Measurements from ENCODE around the gene FILIP1.

Gene FILIP1

GRCh38 chr6:75384116-75384515 lies 109.5 kb downstream of the FILIP1 start:
- no peak for DNase-seq
- H3K36me3 ChIP-seq = no peaks in the 10 kb centered on the region
- no peak overlapping the region for H3K27ac ChIP-seq
- H3K4me3 ChIP-seq (ENCODE audit: low read depth, low read length) = no peak overlapping the region
- H3K27me3 ChIP-seq (ENCODE audit: insufficient read depth, low read depth, severe bottlenecking) = no peaks in the 10 kb centered on the region
- no peaks in the 10 kb centered on the region for H3K9me3 ChIP-seq (ENCODE audit: severe bottlenecking)
- TF ChIP-seq CTCF (IDR thresholded peaks at IDR 0.05; ENCODE audit: low read depth, low read length) = no peak

- no peak for DNase-seq
- Histone ChIP-seq H3K4me3 (ENCODE audit: low read depth, low read length) (no peak overlapping the region), H3K27ac (no peak overlapping the region), H3K36me3 (no peaks in the 10 kb centered on the region), H3K9me3 (ENCODE audit: severe bottlenecking) (no peaks in the 10 kb centered on the region), H3K27me3 (ENCODE audit: insufficient read depth, low read depth, severe bottlenecking) (no peaks in the 10 kb centered on the region)
- no peak for TF ChIP-seq CTCF (IDR thresholded peaks at IDR 0.05; ENCODE audit: low read depth, low read length)
These were observed 111.0 kb downstream of the FILIP1 start for GRCh38 chr6:75382634-75382900.

- Histone ChIP-seq H3K27me3 (ENCODE audit: insufficient read depth, low read depth, severe bottlenecking) (no peaks in the 10 kb centered on the region), H3K9me3 (ENCODE audit: severe bottlenecking) (no peaks in the 10 kb centered on the region), H3K27ac (no peak overlapping the region), H3K4me3 (ENCODE audit: low read depth, low read length) (no peak overlapping the region), H3K36me3 (no peaks in the 10 kb centered on the region)
- TF ChIP-seq CTCF (IDR thresholded peaks at IDR 0.05; ENCODE audit: low read depth, low read length) = no peak
- no peak for DNase-seq
These were observed 111.5 kb downstream of the FILIP1 start for GRCh38 chr6:75381877-75382633.

- Histone ChIP-seq H3K27ac (no peak overlapping the region), H3K9me3 (ENCODE audit: severe bottlenecking) (no peaks in the 10 kb centered on the region), H3K27me3 (ENCODE audit: insufficient read depth, low read depth, severe bottlenecking) (no peaks in the 10 kb centered on the region), H3K36me3 (no peaks in the 10 kb centered on the region), H3K4me3 (ENCODE audit: low read depth, low read length) (no peak overlapping the region)
- no peak for DNase-seq
- no peak for TF ChIP-seq CTCF (IDR thresholded peaks at IDR 0.05; ENCODE audit: low read depth, low read length)
These were observed 114.1 kb downstream of the FILIP1 start for GRCh38 chr6:75379536-75379935.

GRCh38 chr6:75378101-75378500 lies 115.5 kb downstream of the FILIP1 start:
- Histone ChIP-seq H3K36me3 (no peaks in the 10 kb centered on the region), H3K9me3 (ENCODE audit: severe bottlenecking) (no peaks in the 10 kb centered on the region), H3K27me3 (ENCODE audit: insufficient read depth, low read depth, severe bottlenecking) (no peaks in the 10 kb centered on the region), H3K4me3 (ENCODE audit: low read depth, low read length) (no peak overlapping the region), H3K27ac (no peak overlapping the region)
- no peak for DNase-seq
- TF ChIP-seq CTCF (IDR thresholded peaks at IDR 0.05; ENCODE audit: low read depth, low read length) = no peak

GRCh38 chr6:75377386-75377785 lies 116.2 kb downstream of the FILIP1 start:
- no peaks in the 10 kb centered on the region for H3K36me3 ChIP-seq
- no peaks in the 10 kb centered on the region for H3K27me3 ChIP-seq (ENCODE audit: insufficient read depth, low read depth, severe bottlenecking)
- no peaks in the 10 kb centered on the region for H3K9me3 ChIP-seq (ENCODE audit: severe bottlenecking)
- H3K27ac ChIP-seq = no peak overlapping the region
- H3K4me3 ChIP-seq (ENCODE audit: low read depth, low read length) = no peak overlapping the region
- no peak for DNase-seq
- no peak for TF ChIP-seq CTCF (IDR thresholded peaks at IDR 0.05; ENCODE audit: low read depth, low read length)
